Measurements from ENCODE around the gene SLC18B1. TPM values are rescaled to one million over a fixed set of nuclear protein-coding genes. Genes with fewer than 3 reads are reported as not detected.

SLC18B1 gene
- total and polyA plus RNA-seq, 2 of the 13 experiments (the other 11 are each of a cell fraction or from before 2014, with no cell fraction given): 11.4 to 13.8 TPM

DNA sequence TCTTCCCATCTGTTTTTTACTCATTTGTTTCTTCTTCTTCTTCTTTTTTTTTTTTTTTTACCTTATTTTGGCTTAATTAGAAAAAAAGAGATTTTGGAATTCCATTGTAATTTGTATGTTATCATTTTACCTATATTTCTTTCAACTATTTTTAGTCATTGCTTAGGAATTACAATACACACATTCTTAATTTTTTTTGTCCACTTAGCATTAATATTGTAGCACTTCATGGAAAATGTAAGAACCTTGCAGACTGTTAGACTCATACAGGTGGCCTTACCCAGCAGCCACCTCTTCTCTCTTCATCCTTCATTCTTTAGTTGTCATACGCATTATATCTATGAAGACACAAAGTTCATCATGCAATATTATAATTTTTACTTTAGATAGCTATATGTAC, 5.8 kb upstream of the SLC18B1 start:
- 91% methylated on average over 1 of the region's 1 CpG for WGBS (ENCODE audit: low lambda C conversion rate)

More for the DNA sequence above, 5.8 kb upstream of the SLC18B1 start:
- DNase-seq (ENCODE audit: low spot score) (no peak), ATAC-seq (no peak), FAIRE-seq (no peak)
- Histone ChIP-seq H4K20me1 (ENCODE audit: insufficient read depth, low read length) (no peaks in the 10 kb centered on the region), H3K79me2 (ENCODE audit: insufficient read depth, low read length) (no peaks in the 10 kb centered on the region), H3K4me3 (replicated peaks in 1 of 3; ENCODE audit: insufficient read depth in 1 of 3, low read depth in 2 of 3, low read length in 3 of 3) (no peak overlapping the region), H3K4me2 (ENCODE audit: low read depth, low read length) (no peak overlapping the region), H3K9me3 (ENCODE audit: low read length) (no peaks in the 10 kb centered on the region), H2AFZ (ENCODE audit: low read length) (no peak overlapping the region), H3K36me3 (replicated peaks in 1 of 2; ENCODE audit: control insufficient read depth in 1 of 2, insufficient read depth in 2 of 2, low read length in 2 of 2) (no peaks in the 10 kb centered on the region), H3K27ac (ENCODE audit: extremely low read length, insufficient read depth, low read length) (no peak overlapping the region), H3K27me3 (ENCODE audit: control insufficient read depth in 1 of 2, insufficient read depth in 2 of 2, low read length in 2 of 2) (no peaks in the 10 kb centered on the region; a peak in 2 of 5 replicates), H3K4me1 (ENCODE audit: insufficient read depth, low read length) (no peaks in the 10 kb centered on the region), H3K9ac (ENCODE audit: insufficient read depth, low read depth, low read length) (no peak overlapping the region)
- ChIA-PET CTCF (ENCODE audit: low intra/inter-chr PET ratio, low total read pairs) (no interaction called here), POLR2A (no interaction called here)
- intact Hi-C loops (cut with micrococcal nuclease; ENCODE audit: unreplicated experiment) (no loop called here), in situ Hi-C loops (cut with HindIII; ENCODE audit: extremely low pct_ligation_motif_present, low pct_unique_long_range_greater_than_20kb) (no loop called here)
- TF ChIP-seq KLF12 (CRISPR knock-in tag; IDR thresholded peaks at IDR 0.05; ENCODE audit: borderline replicate concordance): no peak
- TF ChIP-seq NFAT5 (CRISPR knock-in tag; IDR thresholded peaks at IDR 0.05): no peak
- TF ChIP-seq, protein P1, sequence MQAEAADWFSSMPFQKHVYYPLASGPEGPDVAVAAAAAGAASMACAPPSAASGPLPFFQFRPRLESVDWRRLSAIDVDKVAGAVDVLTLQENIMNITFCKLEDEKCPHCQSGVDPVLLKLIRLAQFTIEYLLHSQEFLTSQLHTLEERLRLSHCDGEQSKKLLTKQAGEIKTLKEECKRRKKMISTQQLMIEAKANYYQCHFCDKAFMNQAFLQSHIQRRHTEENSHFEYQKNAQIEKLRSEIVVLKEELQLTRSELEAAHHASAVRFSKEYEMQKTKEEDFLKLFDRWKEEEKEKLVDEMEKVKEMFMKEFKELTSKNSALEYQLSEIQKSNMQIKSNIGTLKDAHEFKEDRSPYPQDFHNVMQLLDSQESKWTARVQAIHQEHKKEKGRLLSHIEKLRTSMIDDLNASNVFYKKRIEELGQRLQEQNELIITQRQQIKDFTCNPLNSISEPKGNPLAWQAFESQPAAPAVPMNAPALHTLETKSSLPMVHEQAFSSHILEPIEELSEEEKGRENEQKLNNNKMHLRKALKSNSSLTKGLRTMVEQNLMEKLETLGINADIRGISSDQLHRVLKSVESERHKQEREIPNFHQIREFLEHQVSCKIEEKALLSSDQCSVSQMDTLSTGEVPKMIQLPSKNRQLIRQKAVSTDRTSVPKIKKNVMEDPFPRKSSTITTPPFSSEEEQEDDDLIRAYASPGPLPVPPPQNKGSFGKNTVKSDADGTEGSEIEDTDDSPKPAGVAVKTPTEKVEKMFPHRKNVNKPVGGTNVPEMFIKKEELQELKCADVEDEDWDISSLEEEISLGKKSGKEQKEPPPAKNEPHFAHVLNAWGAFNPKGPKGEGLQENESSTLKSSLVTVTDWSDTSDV (CRISPR knock-in tag; IDR thresholded peaks at IDR 0.05): no peak
- peak; percentile 50; the same call in 1 of the 2 replicates for TF ChIP-seq MAFF (IDR thresholded peaks at IDR 0.05; ENCODE audit: low read depth, low read length)
- TF ChIP-seq MAFK (conservative IDR thresholded peaks at IDR 0.05 in 1 of 2, IDR thresholded peaks at IDR 0.05 in 1 of 2; ENCODE audit: low read length in 2 of 2): peak; percentile 33 to 57; a peak in 2 of 4 replicates
- TF ChIP-seq ZNF329 (CRISPR knock-in tag; IDR thresholded peaks at IDR 0.05; ENCODE audit: low read depth): no peak
- no peak for TF ChIP-seq ZMYM2 (CRISPR knock-in tag; IDR thresholded peaks at IDR 0.05)
- no TSS peak for BruUV-seq (replicated peaks)

All from HepG2 (cell line).